SK-N-SH (cell line): ENCODE measurements around the gene NTN1. TPM values are rescaled to one million over a fixed set of nuclear protein-coding genes. Genes with fewer than 3 reads are reported as not detected.

Source experiments
- CTCF ChIA-PET: fragments of 300-600, 350-600 bp; formaldehyde crosslinking; extraction: SDS; loops from one replicate; lab custom pipeline; 2021; lab: Yijun Ruan, JAX
- POLR2A ChIA-PET: fragments of 350-600 bp; sonication (Branson Sonifier 250); formaldehyde crosslinking; extraction: SDS; loops from one replicate; lab custom pipeline; 2020; ENCODE audit warnings: antibody characterized with exemption, inconsistent platforms; lab: Yijun Ruan, JAX
- DNase-seq: peaks from one replicate; pipeline ENCODE4 v3.0.0; 2012
- H2AFZ ChIP-seq: fragments of 200-600 bp; sonication (generic); 2 replicates; pipeline ENCODE4 v1.8.1; 2016; ENCODE audit warnings: antibody characterized with exemption, mild to moderate bottlenecking, low read depth
- H3F3A ChIP-seq: fragments of 200-600 bp; sonication (generic); replicated peaks from 2 replicates; pipeline ENCODE3; 2016; ENCODE audit warnings: antibody characterized with exemption, mild to moderate bottlenecking; ENCODE audit not compliant: insufficient read depth
- H3K27ac ChIP-seq, 2 experiments: fragments of 200-500 bp in 1 of 2; fragments of 200-600 bp in 1 of 2; sonication (Bioruptor generic) in 1 of 2; sonication (generic), shearing (Covaris generic) in 1 of 2; 2 replicates each; pipeline versions ENCODE4 v1.5.1 to v1.6.1; 2014 to 2016; ENCODE audit warnings: low read depth in 2 of 2, inconsistent platforms in 1 of 2, low read length in 1 of 2, mild to moderate bottlenecking in 1 of 2, mixed read lengths in 1 of 2
- H3K27me3 ChIP-seq: fragments of 200-600 bp; sonication (generic), shearing (Covaris generic); 2 replicates; pipeline ENCODE4 v1.6.1; 2016; ENCODE audit warnings: mixed run types; ENCODE audit not compliant: insufficient read depth
- H3K36me3 ChIP-seq, 2 experiments: fragments of 200-500 bp in 1 of 2; fragments of 200-600 bp in 1 of 2; sonication (Bioruptor generic) in 1 of 2; sonication (generic) in 1 of 2; replicated peaks in 1 of 2; 2 replicates each; pipeline versions ENCODE3 to v1.5.1; 2014 to 2016; ENCODE audit warnings: low read length in 1 of 2, mild to moderate bottlenecking in 1 of 2; ENCODE audit not compliant: insufficient read depth in 2 of 2, control insufficient read depth in 1 of 2
- H3K4me1 ChIP-seq, 2 experiments: fragments of 200-500 bp in 1 of 2; fragments of 200-600 bp in 1 of 2; sonication (Bioruptor generic) in 1 of 2; sonication (generic), shearing (Covaris generic) in 1 of 2; 2 replicates each; pipeline versions ENCODE4 v1.5.1 to v1.6.1; 2014 to 2016; ENCODE audit warnings: low read depth in 1 of 2, low read length in 1 of 2, mixed run types in 1 of 2; ENCODE audit not compliant: insufficient read depth in 2 of 2, control insufficient read depth in 1 of 2
- H3K4me2 ChIP-seq: fragments of 200-600 bp; sonication (generic), shearing (Covaris generic); 2 replicates; pipeline ENCODE4 v1.6.1; 2017; ENCODE audit warnings: mixed run types
- H3K4me3 ChIP-seq, 2 experiments: fragments of 200-500 bp in 1 of 2; fragments of 200-600 bp in 1 of 2; sonication (Bioruptor generic) in 1 of 2; sonication (generic), shearing (Covaris generic) in 1 of 2; 2 replicates each; pipeline versions ENCODE4 v1.5.1 to v1.8.1; 2014 to 2016; ENCODE audit warnings: low read depth in 2 of 2, inconsistent platforms in 1 of 2, low read length in 1 of 2, mild to moderate bottlenecking in 1 of 2, mixed read lengths in 1 of 2, moderate library complexity in 1 of 2
- H3K79me2 ChIP-seq: fragments of 200-600 bp; sonication (generic); 2 replicates; pipeline ENCODE4 v1.8.1; 2017; ENCODE audit warnings: mild to moderate bottlenecking; ENCODE audit not compliant: insufficient read depth
- H3K9ac ChIP-seq: fragments of 200-600 bp; sonication (generic); 2 replicates; pipeline ENCODE4 v1.6.1; 2017; ENCODE audit warnings: mixed run types
- H3K9me2 ChIP-seq: fragments of 200-600 bp; sonication (generic); 2 replicates; pipeline ENCODE4 v1.6.1; 2017; ENCODE audit warnings: mixed run types
- H3K9me3 ChIP-seq: fragments of 200-600 bp; sonication (generic); 2 replicates; pipeline ENCODE4 v1.6.1; 2017; ENCODE audit warnings: mixed run types, mild to moderate bottlenecking, moderate library complexity
- H4K20me1 ChIP-seq: fragments of 200-600 bp; sonication (generic); 2 replicates; pipeline ENCODE4 v1.6.1; 2017; ENCODE audit warnings: mild to moderate bottlenecking, mixed run types; ENCODE audit not compliant: insufficient read depth
- ELF1 ChIP-seq: IDR thresholded peaks from 2 replicates; pipeline ENCODE4 v1.4.0; 2012
- FOXM1 ChIP-seq: IDR thresholded peaks from 2 replicates; pipeline ENCODE4 v1.4.0; 2012; ENCODE audit warnings: low read depth, mild to moderate bottlenecking
- GABPA ChIP-seq: IDR thresholded peaks from 2 replicates; pipeline ENCODE4 v1.4.0; 2012; ENCODE audit warnings: low read depth, mild to moderate bottlenecking
- NRF1 ChIP-seq: IDR thresholded peaks from 2 replicates; pipeline ENCODE4 v1.6.1; 2012; ENCODE audit warnings: low read depth, mild to moderate bottlenecking, low read length
- RAD21 ChIP-seq: IDR thresholded peaks from 2 replicates; pipeline ENCODE4 v1.6.1; 2012; ENCODE audit warnings: mild to moderate bottlenecking, low read length
- YY1 ChIP-seq: IDR thresholded peaks from 2 replicates; pipeline ENCODE4 v1.4.0; 2012; ENCODE audit warnings: low read depth, mild to moderate bottlenecking
- WGBS: methylation state at CpG from one replicate; pipeline ENCODE4 v1.1.6; 2017; ENCODE audit warnings: low lambda C conversion rate; 5-methylcytosine and 5-hydroxymethylcytosine counted together
- polyA plus RNA-seq, 3 experiments: library from polyadenylated mRNA; depleted of rRNA; stranded (reverse); fragments of >200 nt; gene quantifications; 2 replicates each; pipeline ENCODE4 v1.2.3, GENCODE V29; 2012
- TF ChIP-seq, protein P1 (sequence below): IDR thresholded peaks from 2 replicates; pipeline ENCODE4 v1.6.1; 2012; ENCODE audit warnings: mild to moderate bottlenecking, low read depth, low read length, moderate library complexity

The NTN1 gene
- polyA plus RNA-seq, 1 of the 3 experiments (the other 2 are of a cell fraction), result 0.05 TPM

DNA sequence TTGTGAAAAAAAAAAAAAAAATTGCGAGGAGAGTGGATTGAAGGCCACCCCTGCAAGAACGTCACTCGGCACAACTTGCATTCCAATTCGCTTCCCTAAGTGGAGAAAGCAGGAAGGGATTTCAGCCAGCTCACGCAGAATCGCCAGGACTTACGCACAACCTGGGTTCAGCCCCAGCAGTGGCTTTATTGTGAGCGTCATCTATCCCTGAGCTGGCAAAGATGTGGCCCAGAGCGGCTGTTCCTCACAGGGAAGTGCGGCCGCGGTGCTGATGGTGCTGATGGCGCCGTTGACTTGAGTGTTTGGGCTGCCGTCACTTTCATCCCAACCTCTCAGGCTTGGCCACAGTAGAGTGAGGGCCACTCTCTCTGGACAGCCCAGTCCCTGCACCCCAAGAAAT is 197.6 kb downstream of the NTN1 start:
- peaks cover 12% of the 10 kb centered on the region; the same call in 1 of the 2 replicates for H3K9me3 ChIP-seq
- no peak overlapping the region for H3K27ac ChIP-seq
- H3K79me2 ChIP-seq, result no peaks in the 10 kb centered on the region
- H3F3A ChIP-seq, result no peaks in the 10 kb centered on the region
- no peaks in the 10 kb centered on the region for H3K9me2 ChIP-seq
- H3K9ac ChIP-seq, result no peak overlapping the region
- DNase-seq, result no peak
- ChIA-PET CTCF (interaction anchor here (1.1 kb wide), 1 partner anchor 13 kb away, joined by 4 read pairs; no protein-coding TSS in a partner anchor), POLR2A (no interaction called here)
- H3K4me3 ChIP-seq, result no peak overlapping the region
- no peak overlapping the region for H2AFZ ChIP-seq
- TF ChIP-seq, protein P1, sequence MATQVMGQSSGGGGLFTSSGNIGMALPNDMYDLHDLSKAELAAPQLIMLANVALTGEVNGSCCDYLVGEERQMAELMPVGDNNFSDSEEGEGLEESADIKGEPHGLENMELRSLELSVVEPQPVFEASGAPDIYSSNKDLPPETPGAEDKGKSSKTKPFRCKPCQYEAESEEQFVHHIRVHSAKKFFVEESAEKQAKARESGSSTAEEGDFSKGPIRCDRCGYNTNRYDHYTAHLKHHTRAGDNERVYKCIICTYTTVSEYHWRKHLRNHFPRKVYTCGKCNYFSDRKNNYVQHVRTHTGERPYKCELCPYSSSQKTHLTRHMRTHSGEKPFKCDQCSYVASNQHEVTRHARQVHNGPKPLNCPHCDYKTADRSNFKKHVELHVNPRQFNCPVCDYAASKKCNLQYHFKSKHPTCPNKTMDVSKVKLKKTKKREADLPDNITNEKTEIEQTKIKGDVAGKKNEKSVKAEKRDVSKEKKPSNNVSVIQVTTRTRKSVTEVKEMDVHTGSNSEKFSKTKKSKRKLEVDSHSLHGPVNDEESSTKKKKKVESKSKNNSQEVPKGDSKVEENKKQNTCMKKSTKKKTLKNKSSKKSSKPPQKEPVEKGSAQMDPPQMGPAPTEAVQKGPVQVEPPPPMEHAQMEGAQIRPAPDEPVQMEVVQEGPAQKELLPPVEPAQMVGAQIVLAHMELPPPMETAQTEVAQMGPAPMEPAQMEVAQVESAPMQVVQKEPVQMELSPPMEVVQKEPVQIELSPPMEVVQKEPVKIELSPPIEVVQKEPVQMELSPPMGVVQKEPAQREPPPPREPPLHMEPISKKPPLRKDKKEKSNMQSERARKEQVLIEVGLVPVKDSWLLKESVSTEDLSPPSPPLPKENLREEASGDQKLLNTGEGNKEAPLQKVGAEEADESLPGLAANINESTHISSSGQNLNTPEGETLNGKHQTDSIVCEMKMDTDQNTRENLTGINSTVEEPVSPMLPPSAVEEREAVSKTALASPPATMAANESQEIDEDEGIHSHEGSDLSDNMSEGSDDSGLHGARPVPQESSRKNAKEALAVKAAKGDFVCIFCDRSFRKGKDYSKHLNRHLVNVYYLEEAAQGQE, result no peak
- TF ChIP-seq GABPA (no peak), ELF1 (no peak), NRF1 (no peak)
- H3K4me2 ChIP-seq, result no peak overlapping the region
- no peaks in the 10 kb centered on the region for H3K27me3 ChIP-seq
- H4K20me1 ChIP-seq, result no peaks in the 10 kb centered on the region
- peaks cover 0 to 14% of the 10 kb centered on the region in 2 experiments; a peak in 2 of 4 replicates for H3K4me1 ChIP-seq
- 67% methylated on average over 7 of the region's 15 CpGs for WGBS
- H3K36me3 ChIP-seq, result no peaks in the 10 kb centered on the region

GRCh38 chr17:9219631-9220397 is 198.5 kb downstream of the NTN1 start:
- ChIA-PET CTCF (interaction anchor here (1.1 kb wide), 1 partner anchor 14 kb away, joined by 4 read pairs; no protein-coding TSS in a partner anchor), POLR2A (no interaction called here)
- Histone ChIP-seq H3F3A (no peaks in the 10 kb centered on the region), H2AFZ (no peak overlapping the region), H3K4me3 (no peak overlapping the region), H3K9me3 (peaks cover 12% of the 10 kb centered on the region; the same call in 1 of the 2 replicates), H3K4me2 (no peak overlapping the region), H3K36me3 (no peaks in the 10 kb centered on the region), H3K27me3 (no peaks in the 10 kb centered on the region), H4K20me1 (no peaks in the 10 kb centered on the region), H3K27ac (no peak overlapping the region), H3K9ac (no peak overlapping the region), H3K4me1 (peaks cover 0 to 14% of the 10 kb centered on the region in 2 experiments; a peak in 2 of 4 replicates), H3K9me2 (no peaks in the 10 kb centered on the region), H3K79me2 (no peaks in the 10 kb centered on the region)
- TF ChIP-seq RAD21 (no peak), FOXM1 (no peak), YY1 (no peak)
- DNase-seq, result no peak
- 64% methylated on average over 13 of the region's 13 CpGs for WGBS
